Osteoblast (primary cell): ENCODE measurements around the gene ANGPTL7. TPM values are rescaled to one million over a fixed set of nuclear protein-coding genes. Genes with fewer than 3 reads are reported as not detected.

Source experiments
- DNase-seq: peaks from one replicate; pipeline ENCODE4 v3.0.0; 2011; ENCODE audit warnings: low spot score, mixed read lengths; ENCODE audit not compliant: insufficient read length; ENCODE audit errors: missing footprints
- H2AFZ ChIP-seq: 2 replicates; pipeline ENCODE4 v1.6.0; 2011; ENCODE audit warnings: mild to moderate bottlenecking, low read length
- H3K27ac ChIP-seq: 2 replicates; pipeline ENCODE4 v1.5.1; 2011; ENCODE audit warnings: mild to moderate bottlenecking, low read depth, low read length, moderate library complexity
- H3K27me3 ChIP-seq: 2 replicates; pipeline ENCODE4 v1.6.0; 2012; ENCODE audit warnings: mild to moderate bottlenecking, control low read depth, inconsistent platforms, low read length, moderate library complexity; ENCODE audit not compliant: insufficient read depth
- H3K36me3 ChIP-seq: 2 replicates; pipeline ENCODE4 v1.5.1; 2011; ENCODE audit warnings: mild to moderate bottlenecking, low read length, control low read depth, moderate library complexity; ENCODE audit not compliant: insufficient read depth
- H3K4me1 ChIP-seq: 2 replicates; pipeline ENCODE4 v1.5.1; 2011; ENCODE audit warnings: mild to moderate bottlenecking, low read length, control low read depth, moderate library complexity; ENCODE audit not compliant: insufficient read depth
- H3K4me2 ChIP-seq: 2 replicates; pipeline ENCODE4 v1.6.0; 2011; ENCODE audit warnings: mild to moderate bottlenecking, low read length; ENCODE audit not compliant: insufficient read depth
- H3K4me3 ChIP-seq: fragments of 200-600 bp; sonication (generic); 3 replicates; pipeline ENCODE4 v1.5.1; 2012; ENCODE audit warnings: mild to moderate bottlenecking, low read length, inconsistent platforms; ENCODE audit not compliant: insufficient read depth
- H3K79me2 ChIP-seq: 2 replicates; pipeline ENCODE4 v1.6.0; 2012; ENCODE audit warnings: mild to moderate bottlenecking, low read length, control low read depth, inconsistent platforms; ENCODE audit not compliant: insufficient read depth
- H3K9me3 ChIP-seq: 2 replicates; pipeline ENCODE4 v1.5.1; 2011; ENCODE audit warnings: low read depth, low read length, control low read depth
- H4K20me1 ChIP-seq: 2 replicates; pipeline ENCODE4 v1.6.0; 2012; ENCODE audit warnings: mild to moderate bottlenecking, low read length, control low read depth; ENCODE audit not compliant: insufficient read depth
- CTCF ChIP-seq: IDR thresholded peaks from 2 replicates; pipeline ENCODE4 v1.5.1; 2011; ENCODE audit warnings: mild to moderate bottlenecking, low read depth, low read length, moderate library complexity; ENCODE audit errors: extremely low read depth
- total RNA-seq: library from RNA; depleted of rRNA; stranded (reverse); fragments of >200 nt; gene quantifications from 2 replicates; pipeline ENCODE4 v1.2.3, GENCODE V29; 2012

ANGPTL7 gene
- total RNA-seq, 1 donor: not detected

GRCh38 chr1:11144570-11145256 lies 44.4 kb upstream of the ANGPTL7 start:
- H3K36me3 ChIP-seq: peaks cover 49% of the 10 kb centered on the region
- H3K4me2 ChIP-seq: no peak overlapping the region
- no peaks in the 10 kb centered on the region for H3K27me3 ChIP-seq
- no peaks in the 10 kb centered on the region for H3K4me1 ChIP-seq
- no peak for DNase-seq
- H3K27ac ChIP-seq: no peak overlapping the region
- no peak for TF ChIP-seq CTCF
- H3K4me3 ChIP-seq: no peak overlapping the region
- no peak overlapping the region for H2AFZ ChIP-seq
- no peaks in the 10 kb centered on the region for H3K9me3 ChIP-seq
- no peaks in the 10 kb centered on the region for H3K79me2 ChIP-seq
- H4K20me1 ChIP-seq: no peaks in the 10 kb centered on the region

DNA sequence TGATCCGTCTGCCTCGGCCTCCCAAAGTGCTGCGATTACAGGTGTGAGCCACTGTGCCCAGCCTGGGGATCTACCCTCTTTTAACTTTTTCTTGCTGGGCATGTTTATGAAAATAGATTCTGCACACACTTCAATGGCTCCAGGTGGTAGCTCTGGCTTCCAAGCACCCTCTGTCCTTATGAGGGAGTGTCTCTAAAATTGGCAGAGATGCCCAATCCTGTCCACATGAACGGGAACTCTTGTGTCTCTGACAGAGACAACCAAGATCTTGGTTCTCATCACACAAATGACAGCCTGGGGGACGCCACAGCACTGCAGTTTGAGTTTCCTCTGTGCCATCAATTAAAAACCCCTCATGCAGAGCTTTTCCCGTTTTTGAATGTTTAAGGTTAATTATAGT lies 43.4 kb upstream of the ANGPTL7 start:
- Histone ChIP-seq H3K4me2 (no peak overlapping the region), H3K4me3 (no peak overlapping the region), H4K20me1 (no peaks in the 10 kb centered on the region), H3K27me3 (no peaks in the 10 kb centered on the region), H3K27ac (no peak overlapping the region), H2AFZ (no peak overlapping the region), H3K4me1 (no peaks in the 10 kb centered on the region), H3K36me3 (peaks cover 51% of the 10 kb centered on the region), H3K79me2 (no peaks in the 10 kb centered on the region), H3K9me3 (no peaks in the 10 kb centered on the region)
- no peak for DNase-seq
- no peak for TF ChIP-seq CTCF

GRCh38 chr1:11147197-11147770 lies 41.9 kb upstream of the ANGPTL7 start:
- H3K4me2 ChIP-seq: no peak overlapping the region
- no peaks in the 10 kb centered on the region for H3K27me3 ChIP-seq
- no peaks in the 10 kb centered on the region for H3K79me2 ChIP-seq
- no peak for DNase-seq
- H3K36me3 ChIP-seq: peaks cover 51% of the 10 kb centered on the region
- peaks cover 10% of the 10 kb centered on the region for H3K4me1 ChIP-seq
- H3K9me3 ChIP-seq: no peaks in the 10 kb centered on the region
- no peak overlapping the region for H3K27ac ChIP-seq
- no peak for TF ChIP-seq CTCF
- H4K20me1 ChIP-seq: no peaks in the 10 kb centered on the region
- no peak overlapping the region for H3K4me3 ChIP-seq
- H2AFZ ChIP-seq: no peak overlapping the region

GRCh38 chr1:11150326-11150725 lies 38.8 kb upstream of the ANGPTL7 start:
- Histone ChIP-seq H3K9me3 (no peaks in the 10 kb centered on the region), H3K79me2 (no peaks in the 10 kb centered on the region), H3K36me3 (peaks cover 42% of the 10 kb centered on the region), H3K4me3 (no peak overlapping the region), H4K20me1 (no peaks in the 10 kb centered on the region), H3K27me3 (no peaks in the 10 kb centered on the region), H3K4me2 (no peak overlapping the region), H2AFZ (no peak overlapping the region), H3K4me1 (peaks cover 14% of the 10 kb centered on the region), H3K27ac (no peak overlapping the region)
- no peak for TF ChIP-seq CTCF
- no peak for DNase-seq
